HepG2 (cell line): ENCODE data around the gene SIX5. TPM values are rescaled to one million over a fixed set of nuclear protein-coding genes. Genes with fewer than 3 reads are reported as not detected.

Experiments used
- ATAC-seq: fragments of 200-7000 bp; cut with Tn5 transposase; 3 replicates; pipeline ENCODE4 v1.9.1; 2020; ENCODE audit warnings: mild to moderate bottlenecking, moderate library complexity
- Bru-seq: library from RNA; stranded (reverse); fragments of 400-500 nt; gene quantifications from one replicate; lab custom pipeline; 2021; lab: Mats Ljungman, UMichigan
- BruChase-seq, 2 experiments: library from RNA; stranded (reverse); fragments of 400-500 nt; gene quantifications; one replicate each; lab custom pipeline; 2021; lab: Mats Ljungman, UMichigan
- BruUV-seq: library from RNA; stranded (reverse); fragments of 400-500 nt; replicated peaks from 2 replicates; lab custom pipeline; 2021; lab: Mats Ljungman, UMichigan
- CTCF ChIA-PET: fragments of 300-600 bp; formaldehyde crosslinking; extraction: SDS; loops from one replicate; lab custom pipeline; 2021; ENCODE audit warnings: low total read pairs, inconsistent platforms, low intra/inter-chr PET ratio; lab: Yijun Ruan, JAX
- POLR2A ChIA-PET: fragments of 350-600 bp; sonication (Branson Sonifier 250); formaldehyde crosslinking; loops from one replicate; lab custom pipeline; 2020; ENCODE audit warnings: antibody characterized with exemption, inconsistent platforms; lab: Yijun Ruan, JAX
- DNase-seq: peaks from one replicate; pipeline ENCODE4 v3.0.0-alpha.2; 2015; ENCODE audit warnings: low spot score
- FAIRE-seq: peaks from 3 replicates; lab custom pipeline; 2011; peaks lifted over from hg19 to GRCh38; lab: Jason Lieb, UNC
- H2AFZ ChIP-seq: one replicate; pipeline ENCODE4 v1.6.1; 2011; ENCODE audit warnings: low read length, inconsistent platforms
- H3K27ac ChIP-seq: fragments of 300-600 bp; 3 replicates; pipeline ENCODE4 v1.8.0; 2011; ENCODE audit warnings: mixed run types, mild to moderate bottlenecking, mixed read lengths, low read length, inconsistent platforms; ENCODE audit not compliant: insufficient read depth; ENCODE audit errors: extremely low read length
- H3K27me3 ChIP-seq, 2 experiments: fragments of 200-600 bp in 1 of 2; 2 replicates in 1 of 2; 3 replicates in 1 of 2; pipeline versions ENCODE4 v1.6.0 to v1.8.0; 2011; ENCODE audit warnings: low read length in 2 of 2, mild to moderate bottlenecking in 2 of 2, moderate library complexity in 2 of 2, inconsistent platforms in 1 of 2; ENCODE audit not compliant: insufficient read depth in 2 of 2, control insufficient read depth in 1 of 2
- H3K36me3 ChIP-seq, 2 experiments: fragments of 200-600 bp in 1 of 2; replicated peaks in 1 of 2; 2 replicates in 1 of 2; 3 replicates in 1 of 2; pipeline versions ENCODE4 v1.5.1 to v1.8.0; 2011; ENCODE audit warnings: low read length in 2 of 2, inconsistent platforms in 1 of 2; ENCODE audit not compliant: insufficient read depth in 2 of 2, control insufficient read depth in 1 of 2
- H3K4me1 ChIP-seq: 2 replicates; pipeline ENCODE4 v1.5.1; 2012; ENCODE audit warnings: low read length, inconsistent platforms; ENCODE audit not compliant: insufficient read depth
- H3K4me2 ChIP-seq: 2 replicates; pipeline ENCODE4 v1.6.0; 2011; ENCODE audit warnings: low read depth, low read length, inconsistent platforms
- H3K4me3 ChIP-seq, 3 experiments: fragments of 200-600 bp in 1 of 3; sonication (generic), shearing (Covaris generic) in 1 of 3; replicated peaks in 1 of 3; 2 replicates each; pipeline ENCODE4 v1.5.1; 2011 to 2016; ENCODE audit warnings: low read length in 3 of 3, inconsistent platforms in 2 of 3, low read depth in 2 of 3, mild to moderate bottlenecking in 2 of 3, control low read depth in 1 of 3, mixed read lengths in 1 of 3; ENCODE audit not compliant: insufficient read depth in 1 of 3
- H3K79me2 ChIP-seq: one replicate; pipeline ENCODE4 v1.6.1; 2011; ENCODE audit warnings: low read length, inconsistent platforms; ENCODE audit not compliant: insufficient read depth
- H3K9ac ChIP-seq: 2 replicates; pipeline ENCODE4 v1.6.0; 2011; ENCODE audit warnings: mild to moderate bottlenecking, low read depth, low read length, inconsistent platforms; ENCODE audit not compliant: insufficient read depth
- H3K9me3 ChIP-seq: 2 replicates; pipeline ENCODE4 v1.5.1; 2012; ENCODE audit warnings: mild to moderate bottlenecking, low read length
- H4K20me1 ChIP-seq: 2 replicates; pipeline ENCODE4 v1.6.0; 2011; ENCODE audit warnings: inconsistent platforms, mild to moderate bottlenecking, low read length, moderate library complexity; ENCODE audit not compliant: insufficient read depth
- BHLHE40 ChIP-seq: IDR thresholded peaks from 2 replicates; pipeline ENCODE4 v1.6.1; 2011; ENCODE audit warnings: low read length, improper control_type of control experiment
- E2F1 ChIP-seq: sonication (generic); formaldehyde crosslinking; IDR thresholded peaks from 2 replicates; pipeline ENCODE4 v1.5.0; 2020; ENCODE audit warnings: missing genetic modification reagents
- HMG20A ChIP-seq: IDR thresholded peaks from 2 replicates; pipeline ENCODE4 v1.6.1; 2016; ENCODE audit warnings: borderline replicate concordance
- RFX5 ChIP-seq: IDR thresholded peaks from 2 replicates; pipeline ENCODE4 v1.6.1; 2011; ENCODE audit warnings: low read depth, low read length, improper control_type of control experiment
- SALL1 ChIP-seq: sonication (generic); formaldehyde crosslinking; IDR thresholded peaks from 2 replicates; pipeline ENCODE4 v1.8.0; 2022; ENCODE audit warnings: mild to moderate bottlenecking, missing genetic modification reagents
- TFDP2 ChIP-seq: sonication (generic); formaldehyde crosslinking; IDR thresholded peaks from 2 replicates; pipeline ENCODE4 v1.4.0; 2020; ENCODE audit warnings: missing genetic modification reagents
- TOPORS ChIP-seq: sonication (generic); formaldehyde crosslinking; IDR thresholded peaks from 2 replicates; pipeline ENCODE4 v1.8.0; 2023; ENCODE audit warnings: mild to moderate bottlenecking, missing genetic modification reagents
- TRIM22 ChIP-seq: fragments of 450-650 bp; IDR thresholded peaks from 2 replicates; pipeline ENCODE4 v1.6.1; 2017
- ZNF333 ChIP-seq: sonication (generic); formaldehyde crosslinking; IDR thresholded peaks from 2 replicates; pipeline ENCODE4 v1.4.0; 2020; ENCODE audit warnings: mild to moderate bottlenecking, missing genetic modification reagents, borderline replicate concordance
- ZNF543 ChIP-seq: sonication (generic); formaldehyde crosslinking; IDR thresholded peaks from 2 replicates; pipeline ENCODE4 v1.4.0; 2020; ENCODE audit warnings: mild to moderate bottlenecking, missing genetic modification reagents
- ZNF761 ChIP-seq: sonication (generic); formaldehyde crosslinking; conservative IDR thresholded peaks from 2 replicates; pipeline ENCODE4 v1.4.0; 2020; ENCODE audit warnings: mild to moderate bottlenecking, missing genetic modification reagents
- ZNF780A ChIP-seq: sonication (generic); formaldehyde crosslinking; IDR thresholded peaks from 2 replicates; pipeline ENCODE4 v1.8.0; 2022; ENCODE audit warnings: mild to moderate bottlenecking, missing genetic modification reagents, moderate library complexity
- WGBS: methylation state at CpG from one replicate; pipeline ENCODE4 v1.1.6; 2017; ENCODE audit warnings: low lambda C conversion rate; 5-methylcytosine and 5-hydroxymethylcytosine counted together
- in situ Hi-C: cut with HindIII; loops from 2 replicates; pipeline ENCODE4 v1.10.0; 2017; ENCODE audit warnings: low pct_unique_long_range_greater_than_20kb; ENCODE audit not compliant: extremely low pct_ligation_motif_present
- intact Hi-C: fragments of 100-400 bp; cut with micrococcal nuclease; formaldehyde crosslinking; loops from one replicate; pipeline ENCODE4 v1.10.0; 2022; ENCODE audit not compliant: unreplicated experiment
- long read RNA-seq, 2 experiments: library from RNA in 1 of 2; library from polyadenylated mRNA in 1 of 2; stranded (forward) in 1 of 2; unstranded in 1 of 2; transcript quantifications; one replicate each; pipeline ENCODE4 v2.0.0, GENCODE V29; 2019 to 2022
- polyA minus RNA-seq, 3 experiments: library from RNA; depleted of rRNA, polyadenylated mRNA; stranded (reverse); fragments of >200 nt; gene quantifications; 2 replicates each; pipeline ENCODE4 v1.2.3, GENCODE V29; 2011; ENCODE audit warnings: low replicate concordance in 1 of 3
- polyA plus RNA-seq, 8 experiments: library from polyadenylated mRNA; depleted of rRNA in 3 of 8; stranded (reverse) in 7 of 8; unstranded in 1 of 8; fragments of >200 nt; fragmentation: Illumina TruSeq in 4 of 8; extraction: Trizol in 4 of 8; gene quantifications; 2 replicates each; pipeline versions ENCODE4 v1.2.1 to v1.2.3, GENCODE V29; 2011 to 2016; ENCODE audit warnings: low read depth in 4 of 8, missing spikeins in 1 of 8, mixed read lengths in 1 of 8; ENCODE audit not compliant: insufficient read depth in 1 of 8
- total RNA-seq, 5 experiments: library from RNA; depleted of rRNA; stranded (reverse); fragments of >200 nt; fragmentation: Illumina TruSeq; extraction: Trizol; gene quantifications; 2 replicates each; pipeline ENCODE4 v1.2.3, GENCODE V29; 2016; ENCODE audit warnings: low read depth in 1 of 5

The SIX5 gene
- total RNA-seq (2016; rRNA removed; fragmentation: Illumina TruSeq; extraction: Trizol) (8.2 and 10.5 TPM in 2 replicates), polyA plus RNA-seq (2011; rRNA removed) (7.7 and 8.8 TPM in 2 replicates), polyA minus RNA-seq (2011; rRNA and poly(A)+ RNA removed; ENCODE audit: low replicate concordance) (6.7 and 12.9 TPM in 2 replicates), Bru-seq, nascent RNA (percentile 51 among the genes with signal in this experiment), BruChase-seq, experiment 1, labeled RNA remaining after a 6-hour chase (percentile 68 among the genes with signal in this experiment), BruChase-seq, experiment 2, labeled RNA remaining after a 2-hour chase (percentile 65 among the genes with signal in this experiment)
- 1.3 and 1.5 TPM in 2 replicates for total RNA-seq (2016; cell fraction: cytosol; rRNA removed; fragmentation: Illumina TruSeq; extraction: Trizol; ENCODE audit: low read depth)
- total RNA-seq (2016; cell fraction: insoluble cytoplasmic fraction; rRNA removed; fragmentation: Illumina TruSeq; extraction: Trizol): 7.3 and 10.6 TPM in 2 replicates
- 4.0 and 4.6 TPM in 2 replicates for total RNA-seq (2016; cell fraction: membrane; rRNA removed; fragmentation: Illumina TruSeq; extraction: Trizol)
- total RNA-seq (2016; cell fraction: nucleus; rRNA removed; fragmentation: Illumina TruSeq; extraction: Trizol): 6.6 and 7.6 TPM in 2 replicates
- 3.7 and 8.8 TPM in 2 replicates for polyA plus RNA-seq (2011; cell fraction: cytosol; rRNA removed)
- polyA plus RNA-seq (2011; cell fraction: nucleus; rRNA removed): 42.0 and 54.7 TPM in 2 replicates
- 3.5 and 3.6 TPM in 2 replicates for polyA plus RNA-seq (2012)
- 1.6 and 2.0 TPM in 2 replicates for polyA plus RNA-seq (2016; cell fraction: cytosol; fragmentation: Illumina TruSeq; extraction: Trizol; ENCODE audit: low read depth)
- 12.0 and 14.3 TPM in 2 replicates for polyA plus RNA-seq (2016; cell fraction: insoluble cytoplasmic fraction; fragmentation: Illumina TruSeq; extraction: Trizol; ENCODE audit: low read depth)
- 3.6 and 4.7 TPM in 2 replicates for polyA plus RNA-seq (2016; cell fraction: membrane; fragmentation: Illumina TruSeq; extraction: Trizol; ENCODE audit: low read depth)
- polyA plus RNA-seq (2016; cell fraction: nucleus; fragmentation: Illumina TruSeq; extraction: Trizol; ENCODE audit: insufficient read depth, low read depth): 20.0 and 20.3 TPM in 2 replicates
- 6.0 and 6.6 TPM in 2 replicates for polyA minus RNA-seq (2011; cell fraction: cytosol; rRNA and poly(A)+ RNA removed)
- polyA minus RNA-seq (2011; cell fraction: nucleus; rRNA and poly(A)+ RNA removed): 8.2 and 8.5 TPM in 2 replicates
- long read RNA-seq, experiment 1, partial matches to known transcripts: 3 of 5 reads
- long read RNA-seq, experiment 1, other reads (novel, unspliced or antisense): 1 of 5 reads
- long read RNA-seq, experiment 2, transcript SIX5-205 (3 exons, 2,943 nt): major isoform, 12 of 42 reads
- long read RNA-seq, experiment 2, partial matches to known transcripts: 7 of 42 reads
- long read RNA-seq, experiment 2, other reads (novel, unspliced or antisense): 19 of 42 reads

GRCh38 chr19:45768984-45769782 is at the start of gene SIX5:
Gene SIX5 (minus strand): TSS chr19:45769252. CDS start chr19:45768844, 408 bp downstream.
- no peak within 1 kb of the TSS for H2AFZ ChIP-seq
- peak; percentile 75; the same call in 1 of the 2 replicates for TF ChIP-seq SALL1 (CRISPR knock-in tag)
- no peak for TF ChIP-seq TOPORS
- TF ChIP-seq E2F1: peak; percentile 85; the same call in 1 of the 2 replicates
- TF ChIP-seq ZNF780A (CRISPR knock-in tag): no peak
- 0 out of 2 replicates have a peak, but pooled peaks have one; percentile 33 for TF ChIP-seq RFX5
- no peak; the same call in 1 of the 2 replicates for TF ChIP-seq ZNF761 (CRISPR knock-in tag)
- TF ChIP-seq ZNF543: peak; percentile 55; the same call in 1 of the 2 replicates
- no peak for TF ChIP-seq TRIM22
- TF ChIP-seq HMG20A (CRISPR knock-in tag): no peak; the same call in 1 of the 2 replicates
- 0 out of 2 replicates have a peak, but pooled peaks have one; percentile 24 for TF ChIP-seq BHLHE40
- TF ChIP-seq TFDP2 (CRISPR knock-in tag): peak; percentile 86
- TF ChIP-seq ZNF333: peak; percentile 58; the same call in 1 of the 2 replicates

More at GRCh38 chr19:45768984-45769782, at the start of gene SIX5:
- DNase-seq (peak; percentile 95), FAIRE-seq (peak; percentile 70), ATAC-seq (peak; percentile 68)
- Histone ChIP-seq H3K79me2 (peaks cover 3% of the 10 kb centered on the region), H3K27ac (peak within 1 kb of the TSS; percentile 91), H3K4me2 (peak within 1 kb of the TSS; percentile 99), H3K9ac (peak within 1 kb of the TSS; percentile 91), H3K9me3 (no peaks in the 10 kb centered on the region), H3K36me3 (no peaks in the 10 kb centered on the region), H3K27me3 (no peaks in the 10 kb centered on the region), H3K4me1 (peaks cover 16% of the 10 kb centered on the region), H4K20me1 (no peaks in the 10 kb centered on the region), H3K4me3 (peak within 1 kb of the TSS; percentile 75 to 87 (median 76))
- CTCF ChIA-PET: interaction anchor here (1.2 to 2.4 kb wide), 2 partner anchors 10 to 30 kb away, joined by 3 to 17 read pairs; no protein-coding TSS in a partner anchor
- WGBS: 0% methylated on average over 22 of the region's 70 CpGs
- BruUV-seq: no TSS peak
- in situ Hi-C loops: no loop called here
- intact Hi-C loops: loop anchor here (2.0 to 5.0 kb wide), 2 partner anchors 37 to 76 kb away; partner anchors contain the start of genes FBXO46, MEIOSIN and QPCTL
- POLR2A ChIA-PET: interaction anchor here (0.6 to 4.7 kb wide), 35 partner anchors 8 to 833 kb away, joined by 3 to 94 read pairs (median 6); partner anchors contain the start of genes DMPK, DMWD, FBXO46 and FOXA3
